Activated gamma-delta T cell (primary cell): Measurements from ENCODE around the gene CGB7.
"Not testable (repeated sequence)": the region's sequence is repeated elsewhere in the genome, so short reads cannot be mapped to it uniquely, and the experiment has no call there.

ENCODE experiments used
- DNase-seq: peaks from one replicate; lab custom pipeline; 2025; lab: John Stamatoyannopoulos, UW

The CGB7 gene

GRCh38 chr19:49073514-49074378 is 16.2 kb upstream of the CGB7 start:
- no peak for DNase-seq

- DNase-seq: no peak
Observed at GRCh38 chr19:49071860-49072547, 14.5 kb upstream of the CGB7 start.

- no peak for DNase-seq
Observed at GRCh38 chr19:49070416-49070815, 12.9 kb upstream of the CGB7 start.

- no peak for DNase-seq
Observed at GRCh38 chr19:49069026-49069425, 11.5 kb upstream of the CGB7 start.

- no peak for DNase-seq
Observed at GRCh38 chr19:49067554-49067953, 10.0 kb upstream of the CGB7 start.

- DNase-seq: no peak
Observed at GRCh38 chr19:49065905-49066512, 8.5 kb upstream of the CGB7 start.

GRCh38 chr19:49064768-49065611 is 7.4 kb upstream of the CGB7 start, which contains the start of gene NTF4:
Gene NTF4 (minus strand): TSS chr19:49064818. CDS start chr19:49061997, 2,821 bp downstream.
- DNase-seq: no peak

- DNase-seq: no peak
Observed at GRCh38 chr19:49064029-49064629, 6.6 kb upstream of the CGB7 start.

- DNase-seq: no peak
Observed at GRCh38 chr19:49061445-49061844, 3.9 kb upstream of the CGB7 start.

- no peak for DNase-seq
Observed at GRCh38 chr19:49061000-49061399, 3.5 kb upstream of the CGB7 start.

- DNase-seq: no peak
Observed at GRCh38 chr19:49059053-49059452, 1.5 kb upstream of the CGB7 start.

- DNase-seq: no peak
Observed at GRCh38 chr19:49058562-49058961, 1.0 kb upstream of the CGB7 start.

- DNase-seq: not testable (repeated sequence)
Observed at GRCh38 chr19:49056902-49057596, 500 bp downstream of the CGB7 start.

- peak; percentile 36 for DNase-seq
Observed at GRCh38 chr19:49056101-49056901, 1.2 kb downstream of the CGB7 start.

- not testable (repeated sequence) for DNase-seq
Observed at GRCh38 chr19:49050376-49051033, 7.0 kb downstream of the CGB7 start.

- DNase-seq: not testable (repeated sequence)
Observed at GRCh38 chr19:49049834-49050233, 7.7 kb downstream of the CGB7 start.

- DNase-seq: not testable (repeated sequence)
Observed at GRCh38 chr19:49049011-49049410, 8.5 kb downstream of the CGB7 start, which contains the start of gene CGB8. Gene CGB8 (minus strand): TSS chr19:49049111. CDS start chr19:49048739, 372 bp downstream.

- DNase-seq: not testable (repeated sequence)
Observed at GRCh38 chr19:49043548-49043947, 14.0 kb downstream of the CGB7 start, which contains the start of gene CGB5. Gene CGB5 (plus strand): TSS chr19:49043848. CDS start chr19:49044210, 362 bp downstream.

GRCh38 chr19:49042666-49043065 is 14.9 kb downstream of the CGB7 start:
- DNase-seq: not testable (repeated sequence)
